ENCODE measurements around the gene AMBRA1. TPM values are rescaled to one million over a fixed set of nuclear protein-coding genes. Genes with fewer than 3 reads are reported as not detected.

AMBRA1 gene
- total RNA-seq, 3 donors from 2014 or later: 32.5 to 38.9 (median 34.1) TPM

GRCh38 chr11:46351148-46351547 is 242.7 kb downstream of the AMBRA1 start:
- Histone ChIP-seq H3K9me3 (no peaks in the 10 kb centered on the region), H3K4me3 (peak overlapping the region in 1 of 3 donors; percentile 63), H3K36me3 (no peaks in the 10 kb centered on the region), H3K27ac (peak overlapping the region; percentile 86 to 91), H3K27me3 (no peaks in the 10 kb centered on the region), H3K4me1 (peaks cover 26 to 56% of the 10 kb centered on the region in 2 donors)
- intact Hi-C loops (cut with DNase I; ENCODE audit: low total_unique reads): no loop called here
- no peak for DNase-seq (ENCODE audit: low spot score in 2 of 2)
- no peak for TF ChIP-seq CTCF (IDR thresholded peaks at IDR 0.05)
- no peak for TF ChIP-seq POLR2A (IDR thresholded peaks at IDR 0.05)
- TF ChIP-seq POLR2AphosphoS5 (IDR thresholded peaks at IDR 0.05): no peak

GRCh38 chr11:46350695-46351094 is 243.1 kb downstream of the AMBRA1 start:
- Histone ChIP-seq H3K4me1 (peaks cover 26 to 56% of the 10 kb centered on the region in 2 donors), H3K4me3 (no peak overlapping the region), H3K27ac (peak overlapping the region; percentile 86 to 91), H3K9me3 (no peaks in the 10 kb centered on the region), H3K36me3 (no peaks in the 10 kb centered on the region), H3K27me3 (no peaks in the 10 kb centered on the region)
- no peak for DNase-seq (ENCODE audit: low spot score in 2 of 2)
- TF ChIP-seq CTCF (IDR thresholded peaks at IDR 0.05): no peak
- TF ChIP-seq POLR2A (IDR thresholded peaks at IDR 0.05): no peak
- TF ChIP-seq POLR2AphosphoS5 (IDR thresholded peaks at IDR 0.05): no peak
- intact Hi-C loops (cut with DNase I; ENCODE audit: low total_unique reads): no loop called here

- TF ChIP-seq CTCF (IDR thresholded peaks at IDR 0.05) (no peak), POLR2A (IDR thresholded peaks at IDR 0.05) (no peak), POLR2AphosphoS5 (IDR thresholded peaks at IDR 0.05) (no peak)
- Histone ChIP-seq H3K9me3 (no peaks in the 10 kb centered on the region), H3K4me1 (peaks cover 26 to 56% of the 10 kb centered on the region in 2 donors), H3K27me3 (no peaks in the 10 kb centered on the region), H3K36me3 (no peaks in the 10 kb centered on the region), H3K27ac (peak overlapping the region; percentile 86), H3K4me3 (peak overlapping the region; percentile 69 to 94 (median 84))
- no peak for DNase-seq (ENCODE audit: low spot score in 2 of 2)
- intact Hi-C loops (cut with DNase I; ENCODE audit: low total_unique reads): no loop called here
Observed at GRCh38 chr11:46348566-46349401, 245.0 kb downstream of the AMBRA1 start.

- Histone ChIP-seq H3K36me3 (no peaks in the 10 kb centered on the region), H3K4me3 (peak overlapping the region; percentile 69 to 94 (median 84)), H3K4me1 (peaks cover 21 to 48% of the 10 kb centered on the region in 2 donors), H3K27ac (peak overlapping the region; percentile 86), H3K9me3 (no peaks in the 10 kb centered on the region), H3K27me3 (no peaks in the 10 kb centered on the region)
- no peak for DNase-seq (ENCODE audit: low spot score in 2 of 2)
- TF ChIP-seq CTCF (IDR thresholded peaks at IDR 0.05): peak in 1 of 3 donors; percentile 14
- no peak for TF ChIP-seq POLR2AphosphoS5 (IDR thresholded peaks at IDR 0.05)
- TF ChIP-seq POLR2A (IDR thresholded peaks at IDR 0.05): no peak
- intact Hi-C loops (cut with DNase I; ENCODE audit: low total_unique reads): no loop called here
Observed at GRCh38 chr11:46347637-46348311, 246.0 kb downstream of the AMBRA1 start.

All from breast epithelium (tissue), 4 donors.